ENCODE measurements around the gene TMEM234.

DNA sequence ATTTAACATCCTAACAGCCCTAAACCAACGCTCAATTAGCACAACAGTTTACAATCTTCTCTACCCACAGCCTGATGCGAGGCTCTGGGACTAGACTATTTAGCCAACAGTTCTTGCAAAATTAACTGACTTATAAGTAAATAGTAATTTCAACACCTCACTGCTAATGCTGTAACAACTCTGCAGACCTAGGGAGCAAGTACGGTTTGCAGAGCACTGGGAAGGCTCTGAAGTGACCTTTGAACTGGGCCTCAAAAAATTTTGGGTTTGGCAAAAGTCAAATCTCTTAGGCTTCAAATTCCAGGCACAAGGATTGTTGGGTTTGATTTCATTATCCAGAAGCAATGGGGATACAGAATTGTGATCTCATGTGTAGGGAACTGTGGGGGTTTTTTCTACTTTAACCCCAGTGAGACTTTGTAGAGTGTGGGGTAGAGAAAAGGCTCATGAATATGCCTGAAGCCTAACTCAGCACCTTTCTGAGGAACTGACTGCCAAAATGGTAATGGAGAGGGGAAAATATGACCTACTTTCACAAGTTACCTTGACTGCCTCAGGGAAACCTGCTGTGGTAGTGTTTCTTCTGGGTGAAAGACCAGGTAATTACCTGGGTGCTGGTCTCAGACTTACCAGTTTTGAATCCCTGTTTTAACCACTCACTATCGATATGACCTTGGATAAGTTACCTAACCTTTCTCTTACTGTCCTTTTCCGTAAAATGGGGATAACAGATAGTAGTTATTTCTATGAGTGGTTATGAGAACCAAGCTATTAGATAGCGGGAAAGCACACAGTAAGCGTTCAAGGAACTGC, 43.6 kb downstream of the TMEM234 start:
- TF ChIP-seq CTCF (IDR thresholded peaks at IDR 0.05) (no peak), POLR2A (IDR thresholded peaks at IDR 0.05) (no peak)

All from right lobe of liver (tissue), 4 donors.